Measurements from ENCODE around the gene GFER.

GFER gene

GRCh38 chr16:1973461-1974156, 10.4 kb upstream of the GFER start:
- no peak overlapping the region for H3K4me3 ChIP-seq (ENCODE audit: low read length)
- TF ChIP-seq CTCF (conservative IDR thresholded peaks at IDR 0.05; ENCODE audit: low read depth, low read length): no peak
- no peak for DNase-seq (ENCODE audit: low read depth)

GRCh38 chr16:1974157-1975070, 9.6 kb upstream of the GFER start:
- no peak for DNase-seq (ENCODE audit: low read depth)
- no peak overlapping the region for H3K4me3 ChIP-seq (ENCODE audit: low read length)
- TF ChIP-seq CTCF (conservative IDR thresholded peaks at IDR 0.05; ENCODE audit: low read depth, low read length): no peak

GRCh38 chr16:1975432-1976215, 8.4 kb upstream of the GFER start:
- H3K4me3 ChIP-seq (ENCODE audit: low read length): no peak overlapping the region

GRCh38 chr16:1976216-1976520, 7.8 kb upstream of the GFER start:
- TF ChIP-seq CTCF (conservative IDR thresholded peaks at IDR 0.05; ENCODE audit: low read depth, low read length): no peak
- H3K4me3 ChIP-seq (ENCODE audit: low read length): no peak overlapping the region
- no peak for DNase-seq (ENCODE audit: low read depth)

More at GRCh38 chr16:1975432-1976215, 8.4 kb upstream of the GFER start:
- no peak for DNase-seq (ENCODE audit: low read depth)
- no peak for TF ChIP-seq CTCF (conservative IDR thresholded peaks at IDR 0.05; ENCODE audit: low read depth, low read length)

GRCh38 chr16:1976951-1977874, 6.8 kb upstream of the GFER start:
- DNase-seq (ENCODE audit: low read depth): no peak
- TF ChIP-seq CTCF (conservative IDR thresholded peaks at IDR 0.05; ENCODE audit: low read depth, low read length): no peak
- H3K4me3 ChIP-seq (ENCODE audit: low read length): no peak overlapping the region

GRCh38 chr16:1977875-1978268, 6.1 kb upstream of the GFER start:
- no peak for TF ChIP-seq CTCF (conservative IDR thresholded peaks at IDR 0.05; ENCODE audit: low read depth, low read length)
- DNase-seq (ENCODE audit: low read depth): no peak
- no peak overlapping the region for H3K4me3 ChIP-seq (ENCODE audit: low read length)
